HEK293T (cell line): ENCODE results near the gene SMAGP.

Source experiments
- BHLHE40 ChIP-seq: fragments of 450-650 bp; IDR thresholded peaks from 2 replicates; pipeline ENCODE4 v1.6.1; 2016; ENCODE audit warnings: mild to moderate bottlenecking, moderate library complexity, borderline replicate concordance
- CTBP1 ChIP-seq: fragments of 450-650 bp; IDR thresholded peaks from 2 replicates; pipeline ENCODE4 v1.6.1; 2016; ENCODE audit warnings: borderline replicate concordance
- FOXA1 ChIP-seq: fragments of 450-650 bp; IDR thresholded peaks from 2 replicates; pipeline ENCODE4 v1.6.1; 2016; ENCODE audit warnings: mild to moderate bottlenecking
- SUZ12 ChIP-seq: fragments of 450-650 bp; IDR thresholded peaks from 2 replicates; pipeline ENCODE4 v1.6.1; 2016; ENCODE audit warnings: mild to moderate bottlenecking
- TF ChIP-seq, protein P1 (sequence below): fragments of 450-650 bp; IDR thresholded peaks from 2 replicates; pipeline ENCODE4 v1.6.1; 2016

GRCh38 chr12:51293696-51294095 lies 23.5 kb upstream of the SMAGP start:
- TF ChIP-seq CTBP1 (no peak), SUZ12 (no peak), FOXA1 (no peak), BHLHE40 (no peak)
- TF ChIP-seq, protein P1, sequence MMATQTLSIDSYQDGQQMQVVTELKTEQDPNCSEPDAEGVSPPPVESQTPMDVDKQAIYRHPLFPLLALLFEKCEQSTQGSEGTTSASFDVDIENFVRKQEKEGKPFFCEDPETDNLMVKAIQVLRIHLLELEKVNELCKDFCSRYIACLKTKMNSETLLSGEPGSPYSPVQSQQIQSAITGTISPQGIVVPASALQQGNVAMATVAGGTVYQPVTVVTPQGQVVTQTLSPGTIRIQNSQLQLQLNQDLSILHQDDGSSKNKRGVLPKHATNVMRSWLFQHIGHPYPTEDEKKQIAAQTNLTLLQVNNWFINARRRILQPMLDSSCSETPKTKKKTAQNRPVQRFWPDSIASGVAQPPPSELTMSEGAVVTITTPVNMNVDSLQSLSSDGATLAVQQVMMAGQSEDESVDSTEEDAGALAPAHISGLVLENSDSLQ = no peak
